NB4 (cell line): ENCODE measurements around the gene PPP2R5C.

Source experiments
- DNase-seq: peaks from one replicate; pipeline ENCODE4 v3.0.0; 2010; ENCODE audit warnings: low read depth
- H3K4me3 ChIP-seq: one replicate; pipeline ENCODE4 v1.5.1; 2011; ENCODE audit warnings: mild to moderate bottlenecking, low read depth, low read length, moderate library complexity
- MYC ChIP-seq: IDR thresholded peaks from 2 replicates; pipeline ENCODE4 v1.6.1; 2011; ENCODE audit warnings: low read depth, low read length
- POLR2A ChIP-seq: IDR thresholded peaks from 2 replicates; pipeline ENCODE4 v1.6.1; 2011; ENCODE audit warnings: mild to moderate bottlenecking; ENCODE audit not compliant: insufficient read length; ENCODE audit errors: extremely low read depth
- TF ChIP-seq, protein P1 (sequence below): IDR thresholded peaks from 2 replicates; pipeline ENCODE4 v1.6.1; 2011; ENCODE audit warnings: low read depth, low read length
- TF ChIP-seq, protein P2 (sequence below): IDR thresholded peaks from one replicate; pipeline ENCODE4 v1.5.1; 2012; ENCODE audit warnings: low read depth, low read length

The PPP2R5C gene

DNA sequence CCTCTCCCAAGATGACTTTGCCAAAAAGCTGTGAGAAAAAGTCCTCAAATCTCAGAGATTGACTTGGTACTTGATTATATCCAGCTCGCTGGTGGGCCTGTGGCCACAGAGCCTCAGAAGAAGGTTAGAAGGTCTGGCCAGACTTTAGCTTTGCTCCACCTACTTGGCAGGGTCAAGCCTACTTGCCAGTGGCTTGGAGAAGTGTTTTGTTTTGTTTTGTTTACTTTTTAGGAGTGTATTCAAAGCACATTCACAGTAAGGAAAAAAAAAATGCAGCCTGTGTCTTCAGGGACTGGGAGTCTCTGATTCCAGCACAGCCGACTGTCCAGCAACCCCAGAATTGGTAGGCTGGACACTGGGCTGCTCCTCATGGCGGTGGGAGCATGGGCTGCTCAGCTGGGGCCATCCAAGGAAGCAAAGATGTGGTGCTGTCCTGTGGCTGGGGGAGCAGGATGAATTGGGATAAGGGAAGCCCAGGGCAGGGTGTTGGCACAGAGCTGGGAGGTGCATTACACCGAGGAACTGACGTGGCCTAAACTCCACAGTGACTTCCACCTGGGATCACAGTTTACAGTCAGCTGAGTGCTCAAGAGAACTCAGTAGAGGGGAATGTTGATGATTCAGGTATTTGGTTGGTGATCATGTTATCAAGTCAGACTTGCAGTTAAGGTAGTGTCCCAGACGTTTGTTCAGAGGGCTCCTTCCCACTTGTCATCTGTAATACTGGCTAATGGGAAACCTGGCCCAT is 73.5 kb downstream of the PPP2R5C start:
- H3K4me3 ChIP-seq, result no peak overlapping the region
- no peak for DNase-seq
- TF ChIP-seq MYC (no peak), POLR2A (no peak)
- TF ChIP-seq, protein P1, sequence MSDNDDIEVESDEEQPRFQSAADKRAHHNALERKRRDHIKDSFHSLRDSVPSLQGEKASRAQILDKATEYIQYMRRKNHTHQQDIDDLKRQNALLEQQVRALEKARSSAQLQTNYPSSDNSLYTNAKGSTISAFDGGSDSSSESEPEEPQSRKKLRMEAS, result no peak
- TF ChIP-seq, protein P2, sequence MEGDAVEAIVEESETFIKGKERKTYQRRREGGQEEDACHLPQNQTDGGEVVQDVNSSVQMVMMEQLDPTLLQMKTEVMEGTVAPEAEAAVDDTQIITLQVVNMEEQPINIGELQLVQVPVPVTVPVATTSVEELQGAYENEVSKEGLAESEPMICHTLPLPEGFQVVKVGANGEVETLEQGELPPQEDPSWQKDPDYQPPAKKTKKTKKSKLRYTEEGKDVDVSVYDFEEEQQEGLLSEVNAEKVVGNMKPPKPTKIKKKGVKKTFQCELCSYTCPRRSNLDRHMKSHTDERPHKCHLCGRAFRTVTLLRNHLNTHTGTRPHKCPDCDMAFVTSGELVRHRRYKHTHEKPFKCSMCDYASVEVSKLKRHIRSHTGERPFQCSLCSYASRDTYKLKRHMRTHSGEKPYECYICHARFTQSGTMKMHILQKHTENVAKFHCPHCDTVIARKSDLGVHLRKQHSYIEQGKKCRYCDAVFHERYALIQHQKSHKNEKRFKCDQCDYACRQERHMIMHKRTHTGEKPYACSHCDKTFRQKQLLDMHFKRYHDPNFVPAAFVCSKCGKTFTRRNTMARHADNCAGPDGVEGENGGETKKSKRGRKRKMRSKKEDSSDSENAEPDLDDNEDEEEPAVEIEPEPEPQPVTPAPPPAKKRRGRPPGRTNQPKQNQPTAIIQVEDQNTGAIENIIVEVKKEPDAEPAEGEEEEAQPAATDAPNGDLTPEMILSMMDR, result no peak

DNA sequence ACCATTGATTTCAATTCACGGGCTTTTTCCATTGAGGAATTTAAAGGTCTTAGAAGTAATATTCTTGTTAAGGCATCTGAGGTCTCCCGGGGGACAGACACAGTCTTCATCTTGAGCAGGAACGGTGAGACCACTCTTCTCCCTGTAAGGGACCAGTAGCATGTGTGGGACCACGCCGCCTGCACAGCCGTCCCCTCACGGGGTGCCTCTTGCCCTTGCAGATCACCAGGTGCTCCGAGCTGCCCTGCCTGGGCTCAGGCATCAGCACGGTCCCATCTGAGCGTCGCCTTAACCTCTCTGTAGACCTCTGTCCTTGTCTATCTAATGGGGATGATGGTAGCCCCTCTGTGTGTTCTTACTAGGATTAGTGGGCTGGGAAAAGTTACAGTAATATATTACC is 74.1 kb downstream of the PPP2R5C start:
- DNase-seq, result no peak
- H3K4me3 ChIP-seq, result no peak overlapping the region
- TF ChIP-seq POLR2A (no peak), MYC (no peak)
- TF ChIP-seq, protein P1, result no peak
- TF ChIP-seq, protein P2, result no peak

DNA sequence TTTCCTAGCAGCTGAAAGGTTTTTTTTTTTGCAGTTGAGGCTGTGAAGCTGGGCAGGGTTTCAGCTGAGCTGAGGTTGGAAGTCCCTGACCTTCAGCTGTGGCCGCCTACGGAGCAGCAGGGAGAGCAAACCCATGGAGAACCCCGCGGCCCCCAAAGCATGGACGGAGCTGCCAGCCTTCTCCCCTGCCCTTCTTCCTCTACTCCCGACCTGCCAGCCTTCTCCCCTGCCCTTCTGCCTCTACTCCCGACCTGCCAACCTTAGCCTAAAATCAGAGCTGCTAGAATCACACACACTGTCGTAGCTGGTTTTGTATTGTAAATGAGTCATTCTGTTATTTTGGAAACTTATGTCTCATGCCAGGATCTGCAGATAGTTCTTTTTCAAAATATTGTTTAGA is 74.6 kb downstream of the PPP2R5C start:
- TF ChIP-seq POLR2A (no peak), MYC (no peak)
- TF ChIP-seq, protein P1, result no peak
- TF ChIP-seq, protein P2, result no peak
- no peak for DNase-seq
- H3K4me3 ChIP-seq, result no peak overlapping the region

DNA sequence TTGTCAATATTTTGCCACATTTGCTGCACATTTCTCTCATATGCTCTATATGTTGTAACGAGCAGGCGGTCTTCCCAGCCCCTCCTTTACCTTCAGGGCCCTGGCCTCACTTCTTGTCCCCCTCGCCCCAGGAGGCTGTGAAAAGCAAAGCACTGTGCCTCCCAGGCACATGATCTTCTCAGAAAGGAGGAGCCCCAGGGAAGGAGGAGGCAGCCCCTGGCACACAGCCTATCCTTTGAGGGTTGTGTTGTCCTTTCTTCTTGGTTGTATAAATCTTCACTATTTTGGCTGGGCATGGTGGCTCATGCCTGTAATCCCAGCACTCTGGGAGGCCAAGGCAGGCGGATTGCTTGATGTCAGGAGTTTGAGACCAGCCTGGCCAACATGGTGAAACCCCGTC is 77.0 kb downstream of the PPP2R5C start:
- TF ChIP-seq POLR2A (no peak), MYC (no peak)
- TF ChIP-seq, protein P1, result no peak
- TF ChIP-seq, protein P2, result no peak
- no peak for DNase-seq
- H3K4me3 ChIP-seq, result no peak overlapping the region

DNA sequence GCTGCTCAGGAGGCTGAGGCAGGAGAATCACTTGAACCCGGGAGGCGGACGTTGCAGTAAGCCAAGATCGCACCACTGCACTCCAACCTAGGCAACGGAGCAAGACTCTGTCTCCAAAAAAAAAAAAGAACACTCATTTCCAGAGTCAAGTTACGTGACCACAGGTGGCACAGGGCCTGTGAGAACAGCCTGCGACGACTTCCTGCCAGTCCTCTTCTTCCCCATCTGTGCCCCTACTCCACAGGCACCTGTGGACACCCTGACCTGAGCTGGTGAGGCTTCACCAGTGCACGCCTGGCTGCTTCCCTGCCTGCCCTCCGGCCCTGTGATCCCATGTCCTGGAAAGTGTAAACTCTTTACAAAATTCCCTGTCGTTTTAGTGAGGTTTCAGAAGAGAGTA is 77.7 kb downstream of the PPP2R5C start:
- no peak for DNase-seq
- no peak overlapping the region for H3K4me3 ChIP-seq
- TF ChIP-seq POLR2A (no peak), MYC (no peak)
- TF ChIP-seq, protein P2, result no peak
- TF ChIP-seq, protein P1, result no peak
